Effector memory CD4-positive, alpha-beta T cell (primary cell): ENCODE measurements around the gene PRPF38A.

Experiments
- DNase-seq, 3 donors: peaks; one replicate each; pipeline ENCODE4 v3.0.0-alpha.2; 2020
- H3K27ac ChIP-seq: 2 replicates; pipeline ENCODE4 v1.7.0; 2013; ENCODE audit warnings: mild to moderate bottlenecking, low read length, moderate library complexity; ENCODE audit not compliant: insufficient read depth, poor library complexity, severe bottlenecking
- H3K27me3 ChIP-seq: replicated peaks from 2 replicates; pipeline ENCODE4 v1.7.0; 2013; ENCODE audit warnings: mild to moderate bottlenecking, low read length; ENCODE audit not compliant: insufficient read depth, control insufficient read depth, poor library complexity, severe bottlenecking
- H3K36me3 ChIP-seq: 2 replicates; pipeline ENCODE4 v1.7.0; 2013; ENCODE audit warnings: mild to moderate bottlenecking, low read length, moderate library complexity; ENCODE audit not compliant: control insufficient read depth, insufficient read depth
- H3K4me1 ChIP-seq: 2 replicates; pipeline ENCODE4 v1.7.0; 2013; ENCODE audit warnings: low read length, mild to moderate bottlenecking; ENCODE audit not compliant: control insufficient read depth, insufficient read depth, poor library complexity, severe bottlenecking
- H3K4me3 ChIP-seq: 2 replicates; pipeline ENCODE4 v1.7.0; 2013; ENCODE audit warnings: low read length, low read depth, mild to moderate bottlenecking; ENCODE audit not compliant: insufficient read depth, poor library complexity, severe bottlenecking
- H3K9me3 ChIP-seq: 2 replicates; pipeline ENCODE4 v1.7.0; 2013; ENCODE audit warnings: mild to moderate bottlenecking, low read length, moderate library complexity; ENCODE audit not compliant: control insufficient read depth

PRPF38A gene

DNA sequence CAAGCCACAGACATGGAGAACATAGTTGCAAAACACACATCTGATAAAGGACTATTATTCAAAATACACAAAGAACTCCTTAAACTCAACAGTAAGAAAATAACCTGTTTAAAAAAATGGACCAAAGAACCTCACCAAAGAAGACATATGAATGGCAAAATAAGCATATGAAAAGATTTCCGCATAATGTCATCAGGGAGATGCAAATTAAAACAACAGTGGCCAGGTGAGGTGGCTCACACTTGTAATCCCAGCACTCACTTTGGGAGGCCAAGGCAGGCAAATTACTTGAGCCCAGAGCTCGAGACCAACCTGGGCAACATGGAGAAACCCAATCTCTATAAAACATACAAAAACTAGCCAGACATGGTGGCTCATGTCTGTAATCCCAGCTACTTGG lies 50.4 kb downstream of the PRPF38A start:
- H3K27ac ChIP-seq = no peak overlapping the region
- no peaks in the 10 kb centered on the region for H3K4me1 ChIP-seq
- no peak for DNase-seq
- H3K9me3 ChIP-seq = no peaks in the 10 kb centered on the region
- no peak overlapping the region for H3K4me3 ChIP-seq
- no peaks in the 10 kb centered on the region for H3K27me3 ChIP-seq
- peaks cover 5% of the 10 kb centered on the region for H3K36me3 ChIP-seq

DNA sequence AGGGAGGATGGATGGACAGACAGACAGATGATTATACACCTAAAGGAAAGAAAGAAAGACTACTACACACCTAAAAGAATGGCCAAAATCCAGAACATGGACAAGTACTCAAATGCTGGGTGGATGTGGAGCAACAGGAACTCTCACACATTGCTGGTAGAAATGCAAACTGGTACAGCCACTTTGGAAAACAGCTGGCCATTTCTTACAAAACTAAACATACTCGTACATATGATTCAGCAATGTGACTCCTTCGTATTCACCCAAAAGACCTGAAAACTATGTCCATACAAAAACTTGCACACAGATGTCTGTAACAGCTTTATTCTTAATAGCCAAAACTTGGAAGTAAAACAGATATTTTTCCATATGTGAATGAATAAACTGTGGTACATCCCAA lies 51.3 kb downstream of the PRPF38A start:
- Histone ChIP-seq H3K27ac (no peak overlapping the region), H3K4me3 (no peak overlapping the region)
- DNase-seq = no peak

DNA sequence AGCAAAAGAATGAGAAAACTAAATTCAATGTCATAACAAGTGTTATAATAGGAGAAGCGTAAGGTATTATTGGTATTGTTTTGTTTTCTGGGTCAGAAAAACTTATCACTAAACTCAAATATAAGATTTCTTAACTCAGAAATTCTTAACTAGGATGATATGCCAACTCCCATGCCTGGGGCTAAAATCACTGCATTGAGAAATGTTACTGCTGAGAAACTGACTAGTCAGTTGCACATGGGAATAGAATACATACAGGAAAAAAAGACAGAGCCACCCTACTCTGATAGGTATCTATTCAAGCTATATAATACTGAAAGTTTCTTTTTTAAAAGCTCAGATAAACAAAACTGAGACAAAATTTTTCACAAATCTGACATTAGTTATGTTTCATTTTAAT lies 56.3 kb downstream of the PRPF38A start:
- H3K9me3 ChIP-seq = no peaks in the 10 kb centered on the region
- no peak for DNase-seq

More for the DNA sequence above, 51.3 kb downstream of the PRPF38A start:
- Histone ChIP-seq H3K27me3 (no peaks in the 10 kb centered on the region), H3K4me1 (no peaks in the 10 kb centered on the region), H3K36me3 (peaks cover 5% of the 10 kb centered on the region), H3K9me3 (no peaks in the 10 kb centered on the region)

DNA sequence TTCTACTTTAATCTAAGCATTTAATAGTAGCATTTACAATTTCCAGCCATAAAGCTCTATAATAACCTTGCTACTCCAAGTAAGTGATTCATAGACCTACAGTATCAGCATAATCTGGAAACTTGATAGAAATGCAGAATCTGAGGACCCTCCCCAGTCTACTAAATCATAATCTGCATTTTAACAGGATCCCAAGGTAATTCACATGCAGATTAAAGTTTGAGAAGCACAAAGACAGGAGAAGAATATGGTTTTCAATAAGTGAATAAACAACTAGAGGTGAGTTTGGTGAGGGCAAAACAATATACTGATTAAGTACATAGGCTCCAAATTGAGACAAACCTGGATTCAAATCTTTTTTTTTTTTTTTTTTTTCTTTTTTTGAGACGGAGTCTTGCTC lies 57.4 kb downstream of the PRPF38A start:
- H3K27me3 ChIP-seq = no peaks in the 10 kb centered on the region
- no peak for DNase-seq
- no peaks in the 10 kb centered on the region for H3K4me1 ChIP-seq
- H3K9me3 ChIP-seq = no peaks in the 10 kb centered on the region
- H3K36me3 ChIP-seq = no peaks in the 10 kb centered on the region
- H3K27ac ChIP-seq = no peak overlapping the region
- H3K4me3 ChIP-seq = no peak overlapping the region

More for the DNA sequence above, 56.3 kb downstream of the PRPF38A start:
- Histone ChIP-seq H3K4me1 (no peaks in the 10 kb centered on the region), H3K4me3 (no peak overlapping the region), H3K27ac (peak overlapping the region; percentile 25), H3K36me3 (no peaks in the 10 kb centered on the region), H3K27me3 (no peaks in the 10 kb centered on the region)

DNA sequence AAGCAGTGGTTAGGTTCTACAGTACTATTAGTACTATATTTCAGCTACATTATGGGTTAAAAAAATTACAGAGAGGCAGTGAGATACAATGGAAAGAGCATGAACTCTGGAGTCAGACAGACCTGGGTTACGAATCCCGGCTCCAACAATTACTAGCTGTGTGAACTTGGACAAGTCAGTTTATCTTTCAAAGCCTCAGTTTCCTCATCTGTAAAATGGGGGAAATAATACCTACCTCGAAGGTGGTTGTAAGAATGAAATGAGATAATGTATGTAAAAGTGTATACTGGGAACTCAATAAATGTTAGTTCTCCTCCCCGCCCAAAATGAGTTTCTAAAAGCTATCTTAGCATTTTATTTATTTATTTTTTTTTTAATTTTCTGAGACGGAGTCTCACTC lies 59.5 kb downstream of the PRPF38A start:
- Histone ChIP-seq H3K4me3 (no peak overlapping the region), H3K27ac (no peak overlapping the region)
- DNase-seq = no peak

DNA sequence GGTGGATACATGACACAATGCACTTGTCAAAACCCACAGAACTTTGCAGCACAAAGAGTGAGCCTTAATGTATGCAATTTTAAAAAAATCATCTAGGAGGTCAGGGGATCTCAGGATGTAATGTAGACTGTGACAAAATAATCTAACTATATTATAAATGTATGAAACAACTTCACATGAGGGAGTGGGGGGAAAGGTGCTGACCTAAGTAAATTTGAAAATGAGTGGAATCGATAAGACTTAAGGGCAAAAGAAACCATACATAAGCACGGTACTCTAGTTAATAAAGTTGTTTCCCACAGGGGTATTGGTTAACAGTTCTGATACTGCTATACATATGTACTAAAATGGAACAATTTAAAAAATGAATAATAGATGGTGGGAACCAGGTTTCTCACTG lies 64.7 kb downstream of the PRPF38A start:
- DNase-seq = no peak
- H3K4me3 ChIP-seq = no peak overlapping the region
- no peaks in the 10 kb centered on the region for H3K27me3 ChIP-seq
- no peaks in the 10 kb centered on the region for H3K4me1 ChIP-seq
- H3K9me3 ChIP-seq = no peaks in the 10 kb centered on the region
- no peaks in the 10 kb centered on the region for H3K36me3 ChIP-seq
- H3K27ac ChIP-seq = no peak overlapping the region

More for the DNA sequence above, 59.5 kb downstream of the PRPF38A start:
- H3K36me3 ChIP-seq = no peaks in the 10 kb centered on the region
- H3K9me3 ChIP-seq = no peaks in the 10 kb centered on the region
- no peaks in the 10 kb centered on the region for H3K27me3 ChIP-seq
- no peaks in the 10 kb centered on the region for H3K4me1 ChIP-seq
